Choroid plexus epithelial cell (primary cell): Measurements from ENCODE around the gene SZRD1.
"Not testable (repeated sequence)": the region's sequence is repeated elsewhere in the genome, so short reads cannot be mapped to it uniquely, and the experiment has no call there.

Source experiments
- DNase-seq: peaks from one replicate; pipeline ENCODE4 v3.0.0-alpha.2; 2010; ENCODE audit warnings: low read depth
- H3K4me3 ChIP-seq: 2 replicates; pipeline ENCODE4 v1.5.1; 2011; ENCODE audit warnings: low read depth, mild to moderate bottlenecking, control low read depth, low read length, moderate library complexity
- TF ChIP-seq, protein P1 (sequence below): conservative IDR thresholded peaks from 2 replicates; pipeline ENCODE4 v1.5.1; 2011; ENCODE audit warnings: low read depth, mild to moderate bottlenecking, control low read depth, inconsistent platforms, low read length, moderate library complexity

Gene SZRD1

DNA sequence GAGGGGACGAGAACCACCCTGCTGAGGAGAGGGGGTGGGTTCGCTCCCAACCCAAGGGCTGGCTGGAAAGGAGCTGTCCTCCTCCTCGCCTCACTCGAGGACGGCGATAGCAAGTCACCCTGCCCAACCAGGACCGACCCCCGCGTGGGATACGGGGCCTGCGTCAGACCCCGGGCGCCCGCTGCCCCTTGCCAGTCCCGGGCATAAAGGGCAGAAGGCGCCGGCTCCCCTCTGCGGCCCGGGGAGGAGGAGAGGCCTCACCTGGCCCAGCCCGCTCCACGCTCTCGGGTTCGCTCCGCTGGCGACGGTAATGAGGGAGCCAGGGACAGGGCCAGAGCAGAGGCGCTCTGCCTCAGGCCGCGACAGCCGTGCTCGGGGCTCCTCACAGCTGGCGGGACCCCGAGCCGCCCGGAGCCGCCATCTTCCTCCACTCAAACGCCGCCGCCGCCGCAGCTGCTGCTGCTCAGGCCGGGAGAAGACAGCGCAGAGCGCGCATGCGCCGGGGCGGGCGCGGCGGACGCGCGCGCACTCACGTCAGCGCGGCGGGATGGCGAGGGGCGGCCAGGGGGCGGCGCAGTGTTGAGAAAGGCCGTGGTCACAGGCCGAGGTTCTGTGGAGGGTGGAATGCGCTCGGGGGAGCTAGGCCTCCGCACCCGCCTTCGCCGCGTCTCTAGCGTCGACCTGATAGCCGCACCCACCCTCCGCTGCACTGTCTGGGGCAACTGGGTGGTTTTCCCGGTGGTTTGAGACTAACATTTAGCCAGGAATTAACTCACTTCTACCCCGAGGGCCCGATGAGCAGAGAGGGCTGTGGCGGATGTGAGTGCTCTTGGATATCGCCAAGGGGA is 14.8 kb upstream of the SZRD1 start, which contains the start of gene FBXO42:
Gene FBXO42, minus strand, starts transcription at position 487 of the 848 bp plus-strand sequence. CDS start 37,062 bp downstream, outside the sequence.
- H3K4me3 ChIP-seq, result peak within 1 kb of the TSS; percentile 97
- DNase-seq, result peak; percentile 92
- TF ChIP-seq, protein P1, sequence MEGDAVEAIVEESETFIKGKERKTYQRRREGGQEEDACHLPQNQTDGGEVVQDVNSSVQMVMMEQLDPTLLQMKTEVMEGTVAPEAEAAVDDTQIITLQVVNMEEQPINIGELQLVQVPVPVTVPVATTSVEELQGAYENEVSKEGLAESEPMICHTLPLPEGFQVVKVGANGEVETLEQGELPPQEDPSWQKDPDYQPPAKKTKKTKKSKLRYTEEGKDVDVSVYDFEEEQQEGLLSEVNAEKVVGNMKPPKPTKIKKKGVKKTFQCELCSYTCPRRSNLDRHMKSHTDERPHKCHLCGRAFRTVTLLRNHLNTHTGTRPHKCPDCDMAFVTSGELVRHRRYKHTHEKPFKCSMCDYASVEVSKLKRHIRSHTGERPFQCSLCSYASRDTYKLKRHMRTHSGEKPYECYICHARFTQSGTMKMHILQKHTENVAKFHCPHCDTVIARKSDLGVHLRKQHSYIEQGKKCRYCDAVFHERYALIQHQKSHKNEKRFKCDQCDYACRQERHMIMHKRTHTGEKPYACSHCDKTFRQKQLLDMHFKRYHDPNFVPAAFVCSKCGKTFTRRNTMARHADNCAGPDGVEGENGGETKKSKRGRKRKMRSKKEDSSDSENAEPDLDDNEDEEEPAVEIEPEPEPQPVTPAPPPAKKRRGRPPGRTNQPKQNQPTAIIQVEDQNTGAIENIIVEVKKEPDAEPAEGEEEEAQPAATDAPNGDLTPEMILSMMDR, result peak; percentile 32

DNA sequence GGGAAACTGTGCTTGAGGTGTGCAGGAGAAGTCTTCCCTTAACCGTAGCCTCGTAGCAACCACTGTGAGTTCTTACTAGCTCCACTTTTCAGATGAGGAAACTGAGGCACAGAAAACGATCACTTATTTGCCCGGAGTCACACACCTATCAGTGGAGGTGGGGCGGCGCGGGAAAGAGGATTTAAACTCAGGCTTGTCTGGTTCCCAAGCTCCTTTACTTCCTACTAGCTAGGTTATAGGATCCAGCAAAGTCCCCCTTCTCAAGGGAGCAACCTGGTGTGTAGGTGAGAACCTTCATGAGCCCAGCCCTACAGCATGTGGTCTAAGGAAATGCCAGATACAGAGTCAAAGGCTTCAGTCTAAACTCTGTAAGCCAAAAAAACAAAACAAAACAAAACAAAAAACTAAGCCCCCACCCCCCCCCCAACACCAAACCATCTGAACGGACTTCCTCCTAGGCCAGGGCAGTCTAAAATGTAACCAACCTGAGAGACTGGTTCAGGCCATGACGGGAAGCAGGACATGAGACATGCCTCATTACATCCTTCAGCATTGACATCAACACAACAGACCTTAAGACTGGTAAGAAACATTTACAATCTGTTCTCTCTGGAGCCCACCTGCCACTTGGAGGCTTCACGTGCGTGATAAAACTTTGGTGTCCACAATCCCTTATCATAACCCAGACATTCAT is 14.1 kb upstream of the SZRD1 start:
- TF ChIP-seq, protein P1, result no peak
- DNase-seq, result no peak
- H3K4me3 ChIP-seq, result peak overlapping the region; percentile 97

DNA sequence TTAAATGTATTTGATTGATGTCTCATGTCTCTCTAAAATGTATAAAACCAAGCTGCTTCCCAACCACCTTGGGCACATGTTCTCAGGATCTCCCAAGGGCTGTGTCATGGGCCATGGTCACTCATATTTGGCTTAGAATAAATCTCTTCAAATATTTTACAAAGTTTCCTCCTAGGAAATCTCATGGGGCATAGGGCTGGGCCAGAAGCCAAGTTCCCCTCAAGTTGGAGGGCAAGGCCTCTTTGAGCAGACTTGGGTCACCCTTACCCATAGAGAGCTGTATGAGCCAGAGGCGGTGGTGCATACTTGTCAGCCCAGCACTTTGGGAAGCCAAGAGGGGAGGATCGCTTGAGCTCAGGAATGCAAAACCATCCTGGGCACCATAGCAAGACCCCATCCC is 12.4 kb upstream of the SZRD1 start:
- H3K4me3 ChIP-seq, result no peak overlapping the region
- TF ChIP-seq, protein P1, result no peak
- DNase-seq, result no peak

DNA sequence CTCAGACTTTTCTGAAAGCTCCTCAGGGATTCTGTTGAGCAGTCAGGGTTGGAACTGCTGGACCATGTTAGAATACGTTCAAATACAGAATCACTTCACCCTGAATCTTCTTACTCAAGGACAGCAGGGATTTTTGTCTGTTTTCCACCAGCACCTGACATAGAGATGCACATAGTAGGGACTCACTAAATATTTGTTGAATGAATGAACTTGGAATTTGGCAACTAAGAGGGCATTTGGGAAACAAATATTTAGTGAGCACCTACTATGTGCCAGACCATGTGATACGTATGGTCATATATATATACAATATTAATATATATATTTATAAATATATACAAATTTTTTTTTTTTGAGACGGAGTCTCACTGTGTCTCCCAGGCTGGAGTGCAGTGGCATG is 10.2 kb upstream of the SZRD1 start:
- TF ChIP-seq, protein P1, result no peak
- no peak overlapping the region for H3K4me3 ChIP-seq
- no peak for DNase-seq

DNA sequence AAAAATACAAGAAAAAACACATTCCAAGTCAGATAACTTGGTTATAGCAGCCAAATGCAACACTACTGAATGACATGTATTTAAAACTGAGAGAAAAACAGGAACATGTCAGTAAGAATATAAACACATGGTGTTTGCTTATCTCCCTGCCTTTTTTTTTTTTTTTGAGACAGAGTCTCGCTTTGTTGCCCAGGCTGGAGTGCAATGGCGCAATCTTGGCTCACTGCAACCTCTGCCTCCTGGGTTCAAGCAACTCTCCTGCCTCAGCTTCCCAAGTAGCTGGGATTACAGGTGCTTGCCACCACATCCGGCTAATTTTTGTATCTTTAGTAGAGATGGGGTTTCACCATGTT is 1.9 kb upstream of the SZRD1 start:
- DNase-seq, result peak; percentile 80
- not testable (repeated sequence) for H3K4me3 ChIP-seq

DNA sequence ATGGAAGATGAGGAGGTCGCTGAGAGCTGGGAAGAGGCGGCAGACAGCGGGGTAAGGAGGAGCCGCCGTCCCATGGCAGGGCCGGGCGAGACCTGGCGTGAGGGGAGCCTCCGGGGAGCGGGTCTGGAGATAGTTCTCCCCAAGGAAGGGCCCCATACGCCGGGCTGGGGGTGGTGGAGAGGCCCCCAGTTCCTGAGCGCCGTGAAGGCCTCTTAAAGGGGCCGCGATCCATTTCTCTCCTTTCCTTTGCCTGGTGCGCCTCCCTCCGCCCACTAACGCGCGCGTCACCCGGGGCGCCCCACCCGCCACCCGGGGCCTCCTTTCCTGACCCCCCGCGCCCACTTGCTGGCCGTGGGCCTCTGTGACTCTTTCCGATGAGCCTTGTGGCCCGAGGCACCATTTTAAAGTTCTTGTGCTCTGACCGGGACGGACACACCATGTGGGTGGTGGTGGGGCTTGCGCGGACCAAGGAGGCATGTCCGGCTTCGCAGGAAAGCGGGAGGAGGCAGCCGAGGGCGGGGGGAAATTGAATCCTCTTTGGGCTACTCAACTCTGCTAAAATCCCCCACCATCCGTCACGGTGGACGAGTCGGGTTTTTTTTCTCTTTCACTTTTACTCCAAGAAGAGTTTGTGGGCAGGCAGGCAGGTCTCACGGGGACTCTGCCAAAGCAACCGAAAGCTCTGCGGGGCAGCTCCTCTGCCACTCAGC is 371 bp downstream of the SZRD1 start:
- peak; percentile 90 for DNase-seq
- H3K4me3 ChIP-seq, result peak overlapping the region; percentile 89
- TF ChIP-seq, protein P1, result no peak
